ENCODE measurements around the gene KCNG2. TPM values are rescaled to one million over a fixed set of nuclear protein-coding genes. Genes with fewer than 3 reads are reported as not detected.

Gene KCNG2
- polyA plus RNA-seq, 1 of the 3 experiments (the other 2 are of a cell fraction), result not detected

DNA sequence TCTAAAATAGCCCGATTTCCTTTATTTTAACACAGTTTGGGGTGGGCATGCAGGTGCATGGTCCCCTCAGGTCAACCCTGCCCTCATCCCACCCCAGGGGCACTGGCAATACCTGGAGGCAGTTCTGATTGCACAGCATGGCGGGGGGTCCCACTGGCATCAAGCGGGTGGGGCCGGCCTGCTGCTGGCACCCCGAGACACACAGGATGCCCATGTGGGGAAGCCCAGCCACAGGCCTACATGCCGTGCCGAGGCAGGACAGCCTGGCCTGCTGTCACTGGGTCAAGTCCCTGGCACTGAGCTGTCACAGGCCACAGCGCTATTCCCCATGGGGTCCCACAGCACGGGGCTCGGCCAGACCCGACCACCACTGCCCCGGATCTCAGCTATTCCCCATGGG lies 11.9 kb upstream of the KCNG2 start:
- DNase-seq, result no peak
- Histone ChIP-seq H3F3A (replicated peaks; ENCODE audit: insufficient read depth) (no peaks in the 10 kb centered on the region), H3K4me2 (no peak overlapping the region), H2AFZ (ENCODE audit: low read depth) (no peak overlapping the region), H3K36me3 (replicated peaks in 1 of 2; ENCODE audit: control insufficient read depth in 1 of 2, insufficient read depth in 2 of 2, low read length in 1 of 2) (no peaks in the 10 kb centered on the region), H3K9me2 (no peaks in the 10 kb centered on the region), H3K9me3 (no peaks in the 10 kb centered on the region), H3K27me3 (ENCODE audit: insufficient read depth) (peaks cover 93% of the 10 kb centered on the region), H3K9ac (no peak overlapping the region), H3K27ac (ENCODE audit: low read depth in 2 of 2, low read length in 1 of 2) (no peak overlapping the region), H3K4me1 (ENCODE audit: control insufficient read depth in 1 of 2, insufficient read depth in 2 of 2, low read depth in 1 of 2, low read length in 1 of 2) (no peaks in the 10 kb centered on the region), H3K79me2 (ENCODE audit: insufficient read depth) (no peaks in the 10 kb centered on the region), H4K20me1 (ENCODE audit: insufficient read depth) (no peaks in the 10 kb centered on the region), H3K4me3 (ENCODE audit: low read depth in 2 of 2, low read length in 1 of 2) (no peak overlapping the region)
- CTCF ChIA-PET, result no interaction called here
- POLR2A ChIA-PET, result no interaction called here
- TF ChIP-seq FOXM1 (IDR thresholded peaks at IDR 0.05; ENCODE audit: low read depth), result no peak
- no peak for TF ChIP-seq FOSL2 (IDR thresholded peaks at IDR 0.05; ENCODE audit: borderline replicate concordance, low read depth)
- TF ChIP-seq NRF1 (IDR thresholded peaks at IDR 0.05; ENCODE audit: low read depth, low read length), result no peak
- TF ChIP-seq GABPA (IDR thresholded peaks at IDR 0.05; ENCODE audit: low read depth), result no peak
- TF ChIP-seq FOXJ3 (CRISPR knock-in tag; IDR thresholded peaks at IDR 0.05), result no peak
- no peak for TF ChIP-seq MEF2A (IDR thresholded peaks at IDR 0.05; ENCODE audit: borderline replicate concordance, low read depth)
- TF ChIP-seq, protein P1, sequence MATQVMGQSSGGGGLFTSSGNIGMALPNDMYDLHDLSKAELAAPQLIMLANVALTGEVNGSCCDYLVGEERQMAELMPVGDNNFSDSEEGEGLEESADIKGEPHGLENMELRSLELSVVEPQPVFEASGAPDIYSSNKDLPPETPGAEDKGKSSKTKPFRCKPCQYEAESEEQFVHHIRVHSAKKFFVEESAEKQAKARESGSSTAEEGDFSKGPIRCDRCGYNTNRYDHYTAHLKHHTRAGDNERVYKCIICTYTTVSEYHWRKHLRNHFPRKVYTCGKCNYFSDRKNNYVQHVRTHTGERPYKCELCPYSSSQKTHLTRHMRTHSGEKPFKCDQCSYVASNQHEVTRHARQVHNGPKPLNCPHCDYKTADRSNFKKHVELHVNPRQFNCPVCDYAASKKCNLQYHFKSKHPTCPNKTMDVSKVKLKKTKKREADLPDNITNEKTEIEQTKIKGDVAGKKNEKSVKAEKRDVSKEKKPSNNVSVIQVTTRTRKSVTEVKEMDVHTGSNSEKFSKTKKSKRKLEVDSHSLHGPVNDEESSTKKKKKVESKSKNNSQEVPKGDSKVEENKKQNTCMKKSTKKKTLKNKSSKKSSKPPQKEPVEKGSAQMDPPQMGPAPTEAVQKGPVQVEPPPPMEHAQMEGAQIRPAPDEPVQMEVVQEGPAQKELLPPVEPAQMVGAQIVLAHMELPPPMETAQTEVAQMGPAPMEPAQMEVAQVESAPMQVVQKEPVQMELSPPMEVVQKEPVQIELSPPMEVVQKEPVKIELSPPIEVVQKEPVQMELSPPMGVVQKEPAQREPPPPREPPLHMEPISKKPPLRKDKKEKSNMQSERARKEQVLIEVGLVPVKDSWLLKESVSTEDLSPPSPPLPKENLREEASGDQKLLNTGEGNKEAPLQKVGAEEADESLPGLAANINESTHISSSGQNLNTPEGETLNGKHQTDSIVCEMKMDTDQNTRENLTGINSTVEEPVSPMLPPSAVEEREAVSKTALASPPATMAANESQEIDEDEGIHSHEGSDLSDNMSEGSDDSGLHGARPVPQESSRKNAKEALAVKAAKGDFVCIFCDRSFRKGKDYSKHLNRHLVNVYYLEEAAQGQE (IDR thresholded peaks at IDR 0.05; ENCODE audit: low read depth, low read length), result no peak
- TF ChIP-seq RAD21 (IDR thresholded peaks at IDR 0.05; ENCODE audit: low read length), result no peak
- no peak for TF ChIP-seq JUND (IDR thresholded peaks at IDR 0.05)
- no peak for TF ChIP-seq NFIC (IDR thresholded peaks at IDR 0.05; ENCODE audit: borderline replicate concordance)
- TF ChIP-seq POLR2AphosphoS5 (IDR thresholded peaks at IDR 0.05; ENCODE audit: low read depth, low read length), result no peak
- TF ChIP-seq, protein P2, sequence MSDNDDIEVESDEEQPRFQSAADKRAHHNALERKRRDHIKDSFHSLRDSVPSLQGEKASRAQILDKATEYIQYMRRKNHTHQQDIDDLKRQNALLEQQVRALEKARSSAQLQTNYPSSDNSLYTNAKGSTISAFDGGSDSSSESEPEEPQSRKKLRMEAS (IDR thresholded peaks at IDR 0.05; ENCODE audit: low read depth), result no peak
- no peak for TF ChIP-seq YY1 (IDR thresholded peaks at IDR 0.05; ENCODE audit: low read depth)
- WGBS (ENCODE audit: low lambda C conversion rate), result 0% methylated on average over 1 of the region's 12 CpGs

DNA sequence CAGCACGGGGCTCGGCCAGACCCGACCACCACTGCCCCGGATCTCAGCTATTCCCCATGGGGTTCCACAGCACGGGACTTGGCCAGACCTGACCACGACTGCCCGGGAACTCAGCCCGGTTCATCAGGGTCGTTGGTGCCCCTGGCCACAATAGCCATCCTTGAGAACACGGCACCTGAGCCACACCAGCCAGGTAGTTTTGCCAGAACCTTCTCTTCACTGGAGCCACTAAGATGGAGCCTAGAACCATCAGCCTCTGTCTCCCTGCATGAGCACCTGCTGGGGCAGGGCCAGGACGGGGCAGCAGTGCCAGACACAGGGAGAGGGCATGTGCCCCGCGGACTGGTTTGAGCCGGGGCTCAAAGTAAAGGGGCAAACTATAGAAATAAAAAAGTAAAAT lies 11.4 kb upstream of the KCNG2 start:
- 21% methylated on average over 9 of the region's 14 CpGs for WGBS (ENCODE audit: low lambda C conversion rate)
- no peaks in the 10 kb centered on the region for H3K36me3 ChIP-seq (replicated peaks in 1 of 2; ENCODE audit: control insufficient read depth in 1 of 2, insufficient read depth in 2 of 2, low read length in 1 of 2)
- H4K20me1 ChIP-seq (ENCODE audit: insufficient read depth), result no peaks in the 10 kb centered on the region
- POLR2A ChIA-PET, result no interaction called here
- no peaks in the 10 kb centered on the region for H3F3A ChIP-seq (replicated peaks; ENCODE audit: insufficient read depth)
- H3K9me3 ChIP-seq, result no peaks in the 10 kb centered on the region
- H3K9me2 ChIP-seq, result no peaks in the 10 kb centered on the region
- no peak overlapping the region for H2AFZ ChIP-seq (ENCODE audit: low read depth)
- H3K4me3 ChIP-seq (ENCODE audit: low read depth in 2 of 2, low read length in 1 of 2), result no peak overlapping the region
- no peaks in the 10 kb centered on the region for H3K79me2 ChIP-seq (ENCODE audit: insufficient read depth)
- CTCF ChIA-PET, result no interaction called here
- no peak for DNase-seq
- H3K4me1 ChIP-seq (ENCODE audit: control insufficient read depth in 1 of 2, insufficient read depth in 2 of 2, low read depth in 1 of 2, low read length in 1 of 2), result no peaks in the 10 kb centered on the region
- H3K9ac ChIP-seq, result no peak overlapping the region
- peaks cover 93% of the 10 kb centered on the region for H3K27me3 ChIP-seq (ENCODE audit: insufficient read depth)
- no peak overlapping the region for H3K4me2 ChIP-seq
- no peak overlapping the region for H3K27ac ChIP-seq (ENCODE audit: low read depth in 2 of 2, low read length in 1 of 2)
- TF ChIP-seq SIN3A (IDR thresholded peaks at IDR 0.05; ENCODE audit: borderline replicate concordance, low read depth, low read length), result no peak
- no peak for TF ChIP-seq FOXM1 (IDR thresholded peaks at IDR 0.05; ENCODE audit: low read depth)
- TF ChIP-seq, protein P1 (IDR thresholded peaks at IDR 0.05; ENCODE audit: low read depth, low read length), result no peak
- no peak for TF ChIP-seq RAD21 (IDR thresholded peaks at IDR 0.05; ENCODE audit: low read length)
- TF ChIP-seq, protein P3, sequence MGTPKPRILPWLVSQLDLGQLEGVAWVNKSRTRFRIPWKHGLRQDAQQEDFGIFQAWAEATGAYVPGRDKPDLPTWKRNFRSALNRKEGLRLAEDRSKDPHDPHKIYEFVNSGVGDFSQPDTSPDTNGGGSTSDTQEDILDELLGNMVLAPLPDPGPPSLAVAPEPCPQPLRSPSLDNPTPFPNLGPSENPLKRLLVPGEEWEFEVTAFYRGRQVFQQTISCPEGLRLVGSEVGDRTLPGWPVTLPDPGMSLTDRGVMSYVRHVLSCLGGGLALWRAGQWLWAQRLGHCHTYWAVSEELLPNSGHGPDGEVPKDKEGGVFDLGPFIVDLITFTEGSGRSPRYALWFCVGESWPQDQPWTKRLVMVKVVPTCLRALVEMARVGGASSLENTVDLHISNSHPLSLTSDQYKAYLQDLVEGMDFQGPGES (IDR thresholded peaks at IDR 0.05; ENCODE audit: low read depth, low read length), result no peak
- TF ChIP-seq YY1 (IDR thresholded peaks at IDR 0.05; ENCODE audit: low read depth), result no peak
- TF ChIP-seq, protein P4, sequence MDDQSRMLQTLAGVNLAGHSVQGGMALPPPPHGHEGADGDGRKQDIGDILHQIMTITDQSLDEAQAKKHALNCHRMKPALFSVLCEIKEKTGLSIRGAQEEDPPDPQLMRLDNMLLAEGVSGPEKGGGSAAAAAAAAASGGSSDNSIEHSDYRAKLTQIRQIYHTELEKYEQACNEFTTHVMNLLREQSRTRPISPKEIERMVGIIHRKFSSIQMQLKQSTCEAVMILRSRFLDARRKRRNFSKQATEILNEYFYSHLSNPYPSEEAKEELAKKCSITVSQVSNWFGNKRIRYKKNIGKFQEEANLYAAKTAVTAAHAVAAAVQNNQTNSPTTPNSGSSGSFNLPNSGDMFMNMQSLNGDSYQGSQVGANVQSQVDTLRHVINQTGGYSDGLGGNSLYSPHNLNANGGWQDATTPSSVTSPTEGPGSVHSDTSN (IDR thresholded peaks at IDR 0.05), result no peak
- no peak for TF ChIP-seq ELF1 (IDR thresholded peaks at IDR 0.05)
- TF ChIP-seq, protein P2 (IDR thresholded peaks at IDR 0.05; ENCODE audit: low read depth), result no peak
- TF ChIP-seq MEF2A (IDR thresholded peaks at IDR 0.05; ENCODE audit: borderline replicate concordance, low read depth), result no peak
- no peak for TF ChIP-seq RXRA (IDR thresholded peaks at IDR 0.05; ENCODE audit: borderline replicate concordance, low read depth)
- TF ChIP-seq CHD2 (IDR thresholded peaks at IDR 0.05; ENCODE audit: low read length, partially characterized antibody), result no peak
- no peak for TF ChIP-seq POLR2AphosphoS5 (IDR thresholded peaks at IDR 0.05; ENCODE audit: low read depth, low read length)

Measured in SK-N-SH (cell line).